PC-9 (cell line): ENCODE results near the gene SLC35F3.

Source experiments
- EZH2 ChIP-seq: fragments of 200-600 bp; sonication (generic); IDR thresholded peaks from 2 replicates; pipeline ENCODE4 v1.8.0; 2017; ENCODE audit warnings: antibody characterized with exemption, low read depth
- TF ChIP-seq, protein P1 (sequence below): fragments of 200-600 bp; sonication (generic); conservative IDR thresholded peaks from 2 replicates; pipeline ENCODE4 v1.6.1; 2017; ENCODE audit warnings: mixed run types, antibody characterized with exemption, mild to moderate bottlenecking, moderate library complexity

DNA sequence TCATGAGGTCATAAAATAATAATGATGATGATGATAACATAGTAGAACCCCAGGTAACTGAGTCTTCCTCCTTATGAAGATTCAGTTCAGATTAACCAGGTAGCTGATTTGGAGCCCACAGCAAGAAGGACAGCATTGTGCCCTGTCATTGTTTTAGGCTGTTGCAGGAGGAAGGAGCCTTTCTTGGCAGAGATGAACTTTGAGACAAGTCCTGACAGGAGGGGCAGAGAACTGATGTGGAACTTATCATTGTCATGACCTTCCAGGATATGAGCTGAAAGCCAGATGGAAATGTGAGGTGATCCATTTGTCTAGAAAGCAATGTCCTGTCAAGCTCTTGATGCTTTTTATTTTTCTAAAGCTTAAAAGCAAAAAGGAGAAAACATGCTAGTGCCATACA, 336.2 kb downstream of the SLC35F3 start:
- TF ChIP-seq EZH2 = no peak
- TF ChIP-seq, protein P1, sequence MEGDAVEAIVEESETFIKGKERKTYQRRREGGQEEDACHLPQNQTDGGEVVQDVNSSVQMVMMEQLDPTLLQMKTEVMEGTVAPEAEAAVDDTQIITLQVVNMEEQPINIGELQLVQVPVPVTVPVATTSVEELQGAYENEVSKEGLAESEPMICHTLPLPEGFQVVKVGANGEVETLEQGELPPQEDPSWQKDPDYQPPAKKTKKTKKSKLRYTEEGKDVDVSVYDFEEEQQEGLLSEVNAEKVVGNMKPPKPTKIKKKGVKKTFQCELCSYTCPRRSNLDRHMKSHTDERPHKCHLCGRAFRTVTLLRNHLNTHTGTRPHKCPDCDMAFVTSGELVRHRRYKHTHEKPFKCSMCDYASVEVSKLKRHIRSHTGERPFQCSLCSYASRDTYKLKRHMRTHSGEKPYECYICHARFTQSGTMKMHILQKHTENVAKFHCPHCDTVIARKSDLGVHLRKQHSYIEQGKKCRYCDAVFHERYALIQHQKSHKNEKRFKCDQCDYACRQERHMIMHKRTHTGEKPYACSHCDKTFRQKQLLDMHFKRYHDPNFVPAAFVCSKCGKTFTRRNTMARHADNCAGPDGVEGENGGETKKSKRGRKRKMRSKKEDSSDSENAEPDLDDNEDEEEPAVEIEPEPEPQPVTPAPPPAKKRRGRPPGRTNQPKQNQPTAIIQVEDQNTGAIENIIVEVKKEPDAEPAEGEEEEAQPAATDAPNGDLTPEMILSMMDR = no peak
